H1 (cell line): ENCODE results near the gene PLEKHN1. TPM values are rescaled to one million over a fixed set of nuclear protein-coding genes. Genes with fewer than 3 reads are reported as not detected.

ENCODE experiments used
- CTCF ChIA-PET: fragments of 300-600 bp; sonication (Branson Sonifier 250); formaldehyde crosslinking; loops from one replicate; lab custom pipeline; 2021; ENCODE audit not compliant: partially characterized antibody; lab: Charles Lee
- POLR2A ChIA-PET: fragments of 300-600 bp; sonication (Branson Sonifier 250); formaldehyde crosslinking; loops from one replicate; lab custom pipeline; 2021; ENCODE audit warnings: inconsistent platforms; ENCODE audit not compliant: partially characterized antibody; lab: Charles Lee
- DNase-seq, 2 experiments: peaks; one replicate each; pipeline versions ENCODE4 v3.0.0 to v3.0.0-alpha.2; 2010 to 2022; ENCODE audit warnings: low spot score in 2 of 2, low read depth in 1 of 2, mixed read lengths in 1 of 2
- FAIRE-seq: peaks from 2 replicates; lab custom pipeline; 2011; peaks lifted over from hg19 to GRCh38; lab: Jason Lieb, UNC
- H2AFZ ChIP-seq: 2 replicates; pipeline ENCODE4 v1.8.1; 2012; ENCODE audit warnings: low read length, inconsistent platforms
- H2AK5ac ChIP-seq: 2 replicates; pipeline ENCODE4 v1.6.1; 2013; ENCODE audit warnings: low read depth, low read length
- H2BK120ac ChIP-seq: replicated peaks from 2 replicates; pipeline ENCODE3; 2013; ENCODE audit warnings: low read depth, low read length, inconsistent platforms
- H2BK12ac ChIP-seq: 2 replicates; pipeline ENCODE4 v1.6.1; 2013; ENCODE audit warnings: low read depth, low read length
- H2BK15ac ChIP-seq: 2 replicates; pipeline ENCODE4 v1.6.1; 2013; ENCODE audit warnings: low read length
- H2BK20ac ChIP-seq: 2 replicates; pipeline ENCODE4 v1.6.1; 2013; ENCODE audit warnings: low read length
- H2BK5ac ChIP-seq: 2 replicates; pipeline ENCODE4 v1.6.1; 2013; ENCODE audit warnings: low read depth, low read length
- H3K14ac ChIP-seq: 2 replicates; pipeline ENCODE4 v1.6.1; 2013; ENCODE audit warnings: inconsistent platforms; ENCODE audit not compliant: insufficient read length
- H3K18ac ChIP-seq: 2 replicates; pipeline ENCODE4 v1.6.1; 2013; ENCODE audit warnings: low read length; ENCODE audit errors: extremely low read depth
- H3K23ac ChIP-seq: 2 replicates; pipeline ENCODE4 v1.6.1; 2013; ENCODE audit warnings: inconsistent platforms; ENCODE audit not compliant: insufficient read length
- H3K23me2 ChIP-seq: 2 replicates; pipeline ENCODE4 v1.6.1; 2013; ENCODE audit warnings: low read depth, low read length
- H3K27ac ChIP-seq: 2 replicates; pipeline ENCODE4 v1.6.1; 2011; ENCODE audit warnings: low read depth, low read length, inconsistent platforms
- H3K27me3 ChIP-seq, 4 experiments: replicated peaks in 1 of 4; 1 replicate in 1 of 4; 2 replicates in 3 of 4; pipeline versions ENCODE4 v1.6.1 to v1.8.1; 2011 to 2013; ENCODE audit warnings: low read length in 3 of 4, mild to moderate bottlenecking in 3 of 4, inconsistent platforms in 2 of 4, mixed read lengths in 2 of 4, moderate library complexity in 1 of 4; ENCODE audit not compliant: control insufficient read depth in 3 of 4, insufficient read depth in 3 of 4; ENCODE audit errors: extremely low read depth in 1 of 4
- H3K36me3 ChIP-seq, 4 experiments: 2 replicates each; pipeline versions ENCODE4 v1.6.1 to v1.8.1; 2011 to 2013; ENCODE audit warnings: mild to moderate bottlenecking in 4 of 4, low read length in 3 of 4, moderate library complexity in 2 of 4, control low read depth in 1 of 4, inconsistent platforms in 1 of 4; ENCODE audit not compliant: insufficient read depth in 4 of 4, control insufficient read depth in 2 of 4
- H3K4ac ChIP-seq: replicated peaks from 2 replicates; pipeline ENCODE3; 2013; ENCODE audit warnings: low read length, low read depth, mixed read lengths, inconsistent platforms; ENCODE audit not compliant: insufficient read length
- H3K4me1 ChIP-seq, 4 experiments: replicated peaks in 1 of 4; 1 replicate in 1 of 4; 2 replicates in 3 of 4; pipeline versions ENCODE4 v1.6.1 to v1.8.1; 2011 to 2013; ENCODE audit warnings: low read length in 3 of 4, inconsistent platforms in 2 of 4, mixed read lengths in 1 of 4; ENCODE audit not compliant: insufficient read depth in 4 of 4, control insufficient read depth in 3 of 4
- H3K4me2 ChIP-seq, 2 experiments: 2 replicates each; pipeline versions ENCODE4 v1.6.1 to v1.8.1; 2011 to 2013; ENCODE audit warnings: low read depth in 2 of 2, low read length in 2 of 2, control low read depth in 1 of 2, inconsistent platforms in 1 of 2, mild to moderate bottlenecking in 1 of 2; ENCODE audit not compliant: insufficient read depth in 1 of 2
- H3K4me3 ChIP-seq, 4 experiments: fragments of 200-600, 300-600 bp in 1 of 4; sonication (generic), shearing (Covaris generic), sonication (Bioruptor Twin) in 1 of 4; 2 replicates each; pipeline versions ENCODE4 v1.5.1 to v1.8.1; 2011 to 2016; ENCODE audit warnings: low read length in 4 of 4, low read depth in 3 of 4, control low read depth in 2 of 4, inconsistent platforms in 2 of 4, mild to moderate bottlenecking in 2 of 4, mixed read lengths in 1 of 4, moderate library complexity in 1 of 4; ENCODE audit not compliant: insufficient read depth in 2 of 4; ENCODE audit errors: extremely low read depth in 1 of 4
- H3K56ac ChIP-seq: replicated peaks from 2 replicates; pipeline ENCODE3; 2013; ENCODE audit warnings: low read depth, mild to moderate bottlenecking, mixed read lengths, low read length, inconsistent platforms; ENCODE audit not compliant: insufficient read length
- H3K79me1 ChIP-seq: 2 replicates; pipeline ENCODE4 v1.6.1; 2013; ENCODE audit warnings: low read depth, low read length, control low read depth
- H3K79me2 ChIP-seq, 2 experiments: 2 replicates each; pipeline versions ENCODE4 v1.6.1 to v1.8.1; 2012 to 2013; ENCODE audit warnings: low read length in 2 of 2, mild to moderate bottlenecking in 2 of 2, inconsistent platforms in 1 of 2; ENCODE audit not compliant: insufficient read depth in 2 of 2, control insufficient read depth in 1 of 2
- H3K9ac ChIP-seq, 4 experiments: replicated peaks in 1 of 4; 1 replicate in 1 of 4; 2 replicates in 3 of 4; pipeline versions ENCODE4 v1.6.1 to v1.8.1; 2011 to 2013; ENCODE audit warnings: low read depth in 3 of 4, low read length in 3 of 4, control low read depth in 2 of 4, mild to moderate bottlenecking in 2 of 4, moderate library complexity in 2 of 4, inconsistent platforms in 1 of 4; ENCODE audit errors: extremely low read depth in 1 of 4
- H3K9me3 ChIP-seq, 2 experiments: 2 replicates each; pipeline versions ENCODE4 v1.6.1 to v1.8.1; 2012 to 2013; ENCODE audit warnings: mild to moderate bottlenecking in 2 of 2, moderate library complexity in 2 of 2, control low read depth in 1 of 2, inconsistent platforms in 1 of 2, low read depth in 1 of 2, low read length in 1 of 2, mixed read lengths in 1 of 2; ENCODE audit not compliant: insufficient read depth in 2 of 2
- H4K20me1 ChIP-seq, 2 experiments: replicated peaks in 1 of 2; 2 replicates each; pipeline versions ENCODE3 to v1.8.1; 2011 to 2013; ENCODE audit warnings: inconsistent platforms in 2 of 2, low read length in 2 of 2, mild to moderate bottlenecking in 1 of 2; ENCODE audit not compliant: insufficient read depth in 2 of 2, control insufficient read depth in 1 of 2
- H4K5ac ChIP-seq: 2 replicates; pipeline ENCODE4 v1.6.1; 2013; ENCODE audit warnings: low read length, low read depth, mixed read lengths, inconsistent platforms; ENCODE audit not compliant: insufficient read length
- H4K8ac ChIP-seq: 2 replicates; pipeline ENCODE4 v1.8.0; 2013; ENCODE audit warnings: mild to moderate bottlenecking, moderate library complexity, low read length, inconsistent platforms; ENCODE audit not compliant: insufficient read depth; ENCODE audit errors: extremely low read depth
- H4K91ac ChIP-seq: replicated peaks from 2 replicates; pipeline ENCODE3; 2013; ENCODE audit warnings: low read length, mixed read lengths, inconsistent platforms; ENCODE audit not compliant: insufficient read length
- HDAC6 ChIP-seq: IDR thresholded peaks from one replicate; pipeline ENCODE4 v1.7.1; 2012; ENCODE audit warnings: low read depth, mild to moderate bottlenecking, inconsistent platforms, low read length, moderate library complexity
- NANOG ChIP-seq: IDR thresholded peaks from 2 replicates; pipeline ENCODE4 v1.6.1; 2011; ENCODE audit warnings: low read length, low read depth, mild to moderate bottlenecking, inconsistent platforms; ENCODE audit not compliant: insufficient read depth, poor library complexity, severe bottlenecking
- TAF7 ChIP-seq: optimal IDR thresholded peaks from 2 replicates; pipeline ENCODE3; 2011; ENCODE audit warnings: low read depth, mild to moderate bottlenecking, inconsistent platforms, low read length, moderate library complexity, borderline replicate concordance
- TBP ChIP-seq: IDR thresholded peaks from 2 replicates; pipeline ENCODE4 v1.6.1; 2011; ENCODE audit warnings: low read depth, low read length, improper control_type of control experiment
- TEAD4 ChIP-seq: IDR thresholded peaks from 2 replicates; pipeline ENCODE4 v1.6.1; 2012; ENCODE audit warnings: low read depth, low read length, inconsistent platforms, mixed read lengths
- WGBS, 2 experiments: shearing (Covaris generic) in 1 of 2; methylation state at CpG; one replicate each; pipeline versions ENCODE4 v1.1.6 to v1.1.7; 2013 to 2015; ENCODE audit warnings: low lambda C conversion rate in 2 of 2, mixed read lengths in 2 of 2, inconsistent platforms in 1 of 2, low coverage in 1 of 2, missing lambda C conversion rate in 1 of 2; ENCODE audit not compliant: insufficient replicate concordance in 2 of 2, insufficient coverage in 1 of 2, insufficient read length in 1 of 2; ENCODE audit errors: extremely low coverage in 1 of 2, missing lambda C conversion rate in 1 of 2; 5-methylcytosine and 5-hydroxymethylcytosine counted together
- polyA plus RNA-seq, 7 experiments: library from polyadenylated mRNA; depleted of rRNA in 3 of 7; stranded (reverse) in 5 of 7; unstranded in 2 of 7; fragments of >200 nt in 5 of 7; fragments of 200-250 nt in 2 of 7; gene quantifications; 1 replicate in 5 of 7; 2 replicates in 1 of 7; 4 replicates in 1 of 7; pipeline versions ENCODE4 v1.2.1 to v1.2.3, GENCODE V29; 2011 to 2013; ENCODE audit warnings: missing spikeins in 2 of 7, mixed read lengths in 2 of 7
- total RNA-seq: library from RNA; stranded (reverse); fragmentation: NEBNext Ultra II Directional; extraction: Animal tissue kit (Norgen Biotek cat#: 25700); gene quantifications from 2 replicates; pipeline ENCODE4 v1.2.1, GENCODE V29; 2021

The PLEKHN1 gene
- total and polyA plus RNA-seq, 2 of the 8 experiments (the other 6 are each of a cell fraction or from before 2014, with no cell fraction given) = 0.39 to 1.5 TPM

- Histone ChIP-seq H2AFZ (no peak overlapping the region), H4K91ac (no peak overlapping the region), H2BK120ac (no peak overlapping the region), H3K36me3 (peaks cover 8 to 54% (median 34%) of the 10 kb centered on the region in 4 experiments; a peak in 7 of 8 replicates), H3K4me2 (no peak overlapping the region), H3K9ac (no peak overlapping the region), H3K23ac (no peak overlapping the region), H4K20me1 (peaks cover 22 to 23% of the 10 kb centered on the region in 2 experiments), H2AK5ac (no peak overlapping the region), H2BK12ac (no peak overlapping the region), H3K4me1 (peaks cover 0 to 4% (median 0%) of the 10 kb centered on the region in 4 experiments; a peak in 1 of 7 replicates), H3K4me3 (no peak overlapping the region), H3K79me1 (peaks cover 14% of the 10 kb centered on the region), H3K18ac (no peak overlapping the region), H3K79me2 (peaks cover 0 to 14% of the 10 kb centered on the region in 2 experiments; a peak in 3 of 4 replicates), H3K9me3 (no peaks in the 10 kb centered on the region; a peak in 1 of 4 replicates), H4K5ac (no peak overlapping the region), H3K56ac (no peak overlapping the region), H3K27ac (no peak overlapping the region), H3K4ac (no peak overlapping the region), H3K14ac (no peak overlapping the region), H2BK20ac (no peak overlapping the region), H3K23me2 (peaks cover 6% of the 10 kb centered on the region), H3K27me3 (peaks cover 4 to 11% (median 8%) of the 10 kb centered on the region in 4 experiments), H4K8ac (no peak overlapping the region), H2BK5ac (no peak overlapping the region), H2BK15ac (no peak overlapping the region)
- CTCF ChIA-PET = interaction anchor here (1.0 to 2.1 kb wide), 8 partner anchors 9 to 109 kb away, joined by 3 to 5 read pairs (median 3); no protein-coding TSS in a partner anchor
- no peak for FAIRE-seq
- no peak for DNase-seq
- 100% methylated on average over 4 of the region's 6 CpGs; no CpG with 5 or more reads in 1 of the 2 experiments for WGBS, 2 experiments
- TF ChIP-seq TAF7 (no peak), TBP (no peak), HDAC6 (no peak), NANOG (no peak), TEAD4 (no peak)
- POLR2A ChIA-PET = interaction anchor here (8.8 kb wide), 1 partner anchor 13 kb away, joined by 65 read pairs; no protein-coding TSS in a partner anchor
Observed at GRCh38 chr1:955474-955873, 10.8 kb upstream of the PLEKHN1 start.
